ENCODE data around the gene MTF1. TPM values are rescaled to one million over a fixed set of nuclear protein-coding genes. Genes with fewer than 3 reads are reported as not detected.

MTF1 gene
- total RNA-seq = 3.0 and 3.2 TPM in 2 replicates

GRCh38 chr1:37859507-37860345 is at the start of gene MTF1:
MTF1 (minus strand) TSS chr1:37859592; CDS start chr1:37857658, 1,934 bp downstream.

GRCh38 chr1:37807555-37808368 is 51.6 kb downstream of the MTF1 start, which contains the start of the genes C1orf122 and YRDC:
C1orf122 (plus strand) TSS chr1:37807790; CDS start chr1:37808405, 615 bp downstream.
YRDC (minus strand) TSS chr1:37808208; CDS start chr1:37808180, 28 bp downstream.

GRCh38 chr1:37793773-37794371 is 65.5 kb downstream of the MTF1 start, which contains the start of gene MANEAL:
MANEAL (plus strand) TSS chr1:37793847; CDS start chr1:37794183, 336 bp downstream.

GRCh38 chr1:37764888-37765441 is 94.4 kb downstream of the MTF1 start, which contains the start of gene EPHA10:
EPHA10 (minus strand) TSS chr1:37765120; CDS start chr1:37765066, 54 bp downstream.

Other genes with a start within 250 kb of the MTF1 start
- gene RSPO1, start 224.7 kb downstream of the MTF1 start, total RNA-seq = 0.11 and 0.25 TPM in 2 replicates
- gene CDCA8, start 167.1 kb downstream of the MTF1 start, total RNA-seq = 5.2 and 27.9 TPM in 2 replicates
- under 0.01 TPM in 1 of 2 replicates, not detected in the other for gene EPHA10, start 94.5 kb downstream of the MTF1 start, total RNA-seq
- gene MANEAL, start 65.7 kb downstream of the MTF1 start, total RNA-seq = 0.44 and 0.50 TPM in 2 replicates
- 18.2 and 205 TPM in 2 replicates for gene C1orf122, start 51.8 kb downstream of the MTF1 start, total RNA-seq
- 19.6 and 22.8 TPM in 2 replicates for gene YRDC, start 51.4 kb downstream of the MTF1 start, total RNA-seq
- gene INPP5B, start 87.5 kb upstream of the MTF1 start, total RNA-seq = 29.7 and 33.0 TPM in 2 replicates
- 106 and 177 TPM in 2 replicates for gene SF3A3, start 130.4 kb upstream of the MTF1 start, total RNA-seq
- gene FHL3, start 145.9 kb upstream of the MTF1 start, total RNA-seq = 11.7 and 15.2 TPM in 2 replicates
- gene UTP11, start 153.1 kb upstream of the MTF1 start, total RNA-seq = 41.1 and 56.1 TPM in 2 replicates
- not detected in 2 replicates for gene POU3F1, start 187.2 kb upstream of the MTF1 start, total RNA-seq